CD14-positive monocyte (primary cell): ENCODE results near the gene LIMCH1. TPM values are rescaled to one million over a fixed set of nuclear protein-coding genes. Genes with fewer than 3 reads are reported as not detected.

Experiments used
- DNase-seq, 3 donors: peaks; one replicate each; pipeline ENCODE4 v3.0.0-alpha.2; 2011 to 2022
- H2AFZ ChIP-seq: 2 replicates; pipeline ENCODE4 v1.6.0; 2012; ENCODE audit warnings: mild to moderate bottlenecking, low read depth, low read length, inconsistent platforms; ENCODE audit not compliant: insufficient read depth, poor library complexity, severe bottlenecking
- H3K27ac ChIP-seq, 2 donors: 1 replicate in 1 of 2; 2 replicates in 1 of 2; pipeline ENCODE4 v1.5.1; 2012 to 2013; ENCODE audit warnings: low read length in 2 of 2, control low read depth in 1 of 2, inconsistent platforms in 1 of 2, low read depth in 1 of 2, mild to moderate bottlenecking in 1 of 2
- H3K27me3 ChIP-seq, 2 donors: one replicate each; pipeline versions ENCODE4 v1.6.0 to v1.6.1; 2011 to 2013; ENCODE audit warnings: low read length in 2 of 2; ENCODE audit not compliant: control insufficient read depth in 2 of 2, insufficient read depth in 2 of 2
- H3K36me3 ChIP-seq, 2 donors: replicated peaks in 1 of 2; 1 replicate in 1 of 2; 2 replicates in 1 of 2; pipeline versions ENCODE4 v1.5.1 to v1.6.1; 2012 to 2013; ENCODE audit warnings: low read length in 2 of 2, control low read depth in 1 of 2, inconsistent platforms in 1 of 2, mild to moderate bottlenecking in 1 of 2; ENCODE audit not compliant: insufficient read depth in 2 of 2, control insufficient read depth in 1 of 2
- H3K4me1 ChIP-seq, 2 donors: 1 replicate in 1 of 2; 2 replicates in 1 of 2; pipeline versions ENCODE4 v1.5.1 to v1.6.1; 2012 to 2013; ENCODE audit warnings: low read length in 2 of 2, control low read depth in 1 of 2, inconsistent platforms in 1 of 2, mild to moderate bottlenecking in 1 of 2, moderate library complexity in 1 of 2; ENCODE audit not compliant: insufficient read depth in 2 of 2, control insufficient read depth in 1 of 2
- H3K4me2 ChIP-seq: replicated peaks from 2 replicates; pipeline ENCODE3; 2012; ENCODE audit warnings: low read length, moderate library complexity, mild to moderate bottlenecking; ENCODE audit not compliant: poor library complexity, severe bottlenecking; ENCODE audit errors: extremely low read depth
- H3K4me3 ChIP-seq, 3 experiments: fragments of 200-600 bp in 1 of 3; sonication (generic) in 1 of 3; replicated peaks in 1 of 3; 1 replicate in 2 of 3; 2 replicates in 1 of 3; pipeline ENCODE4 v1.5.1; 2011 to 2013; ENCODE audit warnings: low read length in 3 of 3, mild to moderate bottlenecking in 3 of 3, control low read depth in 2 of 3, low read depth in 2 of 3, inconsistent platforms in 1 of 3, moderate library complexity in 1 of 3
- H3K79me2 ChIP-seq: 2 replicates; pipeline ENCODE4 v1.6.0; 2012; ENCODE audit warnings: mild to moderate bottlenecking, control low read depth, inconsistent platforms, low read length, moderate library complexity; ENCODE audit not compliant: insufficient read depth
- H3K9ac ChIP-seq: 2 replicates; pipeline ENCODE4 v1.6.0; 2017; ENCODE audit warnings: low read length, mild to moderate bottlenecking; ENCODE audit not compliant: insufficient read depth, poor library complexity, severe bottlenecking
- H3K9me3 ChIP-seq, 2 donors: replicated peaks in 1 of 2; 1 replicate in 1 of 2; 2 replicates in 1 of 2; pipeline versions ENCODE4 v1.5.1 to v1.6.1; 2012 to 2013; ENCODE audit warnings: low read length in 2 of 2, control low read depth in 1 of 2; ENCODE audit not compliant: control insufficient read depth in 1 of 2, insufficient read depth in 1 of 2
- H4K20me1 ChIP-seq: 2 replicates; pipeline ENCODE4 v1.6.0; 2012; ENCODE audit warnings: mild to moderate bottlenecking, low read length, control low read depth, moderate library complexity; ENCODE audit not compliant: insufficient read depth
- H3K27ac Mint-ChIP-seq, 7 donors: one replicate each; pipeline ENCODE4 v1.8.0; 2020; ENCODE audit warnings: mild to moderate bottlenecking in 7 of 7, mixed read lengths in 7 of 7, moderate library complexity in 6 of 7, inconsistent platforms in 2 of 7
- H3K27me3 Mint-ChIP-seq, 3 donors: one replicate each; pipeline ENCODE4 v1.8.0; 2021 to 2022; ENCODE audit warnings: low read depth in 3 of 3, mild to moderate bottlenecking in 3 of 3, mixed read lengths in 3 of 3, moderate library complexity in 3 of 3, inconsistent platforms in 1 of 3
- H3K36me3 Mint-ChIP-seq, 2 donors: one replicate each; pipeline ENCODE4 v1.8.0; 2020; ENCODE audit warnings: mixed read lengths in 2 of 2, inconsistent platforms in 1 of 2, mild to moderate bottlenecking in 1 of 2
- H3K4me1 Mint-ChIP-seq: one replicate; pipeline ENCODE4 v1.8.0; 2020; ENCODE audit warnings: mild to moderate bottlenecking, mixed read lengths
- H3K4me3 Mint-ChIP-seq, 2 donors: one replicate each; pipeline ENCODE4 v1.8.0; 2020; ENCODE audit warnings: mild to moderate bottlenecking in 2 of 2, mixed read lengths in 2 of 2, moderate library complexity in 1 of 2
- H3K9me3 Mint-ChIP-seq, 7 donors: one replicate each; pipeline ENCODE4 v1.8.0; 2020 to 2022; ENCODE audit warnings: mixed read lengths in 7 of 7, mild to moderate bottlenecking in 6 of 7, moderate library complexity in 6 of 7, inconsistent platforms in 2 of 7
- CTCF ChIP-seq: fragments of 200-600 bp; IDR thresholded peaks from one replicate; pipeline ENCODE4 v1.8.0; 2022; ENCODE audit warnings: antibody characterized with exemption, mild to moderate bottlenecking
- whole genome bisulfite sequencing: methylation state at CpG from one replicate; pipeline ENCODE4 v1.1.5; 2013; ENCODE audit warnings: missing lambda C conversion rate; ENCODE audit not compliant: insufficient coverage; 5-methylcytosine and 5-hydroxymethylcytosine counted together
- intact Hi-C, 2 donors: fragments of 100-400 bp; cut with micrococcal nuclease; formaldehyde crosslinking; loops; one replicate each; pipeline versions ENCODE4 v1.15.0 to v1.15.1; 2023
- polyA plus RNA-seq, 3 donors: library from polyadenylated mRNA; depleted of rRNA in 1 of 3; unstranded in 2 of 3; stranded (reverse) in 1 of 3; fragments of 300-500 nt in 2 of 3; fragments of >200 nt in 1 of 3; fragmentation: Illumina TruSeq in 2 of 3; gene quantifications; 1 replicate in 2 of 3; 2 replicates in 1 of 3; pipeline ENCODE4 v1.2.3, GENCODE V29; 2012 to 2021

The LIMCH1 gene
- polyA plus RNA-seq, 3 donors = 0.25 to 0.64 (median 0.32) TPM

GRCh38 chr4:41638203-41638602 is 100.2 kb downstream of the LIMCH1 start:
- TF ChIP-seq CTCF = no peak
- intact Hi-C loops = no loop called here

GRCh38 chr4:41638866-41639265 is 100.9 kb downstream of the LIMCH1 start:
- Histone ChIP-seq H3K4me2 (no peak overlapping the region), H3K4me1 (no peaks in the 10 kb centered on the region), H3K27ac (no peak overlapping the region), H3K9ac (no peak overlapping the region), H2AFZ (no peak overlapping the region), H3K27me3 (peaks cover 15 to 16% of the 10 kb centered on the region in 2 donors), H3K4me3 (no peak overlapping the region), H3K79me2 (no peaks in the 10 kb centered on the region), H4K20me1 (no peaks in the 10 kb centered on the region), H3K36me3 (no peaks in the 10 kb centered on the region), H3K9me3 (no peaks in the 10 kb centered on the region)
- DNase-seq = no peak
- H3K4me3 Mint-ChIP-seq = no peak overlapping the region
- 83% methylated on average over 1 of the region's 4 CpGs for WGBS
- no peaks in the 10 kb centered on the region for H3K4me1 Mint-ChIP-seq
- no peaks in the 10 kb centered on the region for H3K36me3 Mint-ChIP-seq
- no peak overlapping the region for H3K27ac Mint-ChIP-seq
- intact Hi-C loops = no loop called here
- no peak for TF ChIP-seq CTCF
- H3K27me3 Mint-ChIP-seq = peaks cover 16 to 21% (median 19%) of the 10 kb centered on the region in 3 donors
- H3K9me3 Mint-ChIP-seq = no peaks in the 10 kb centered on the region

More at GRCh38 chr4:41638203-41638602, 100.2 kb downstream of the LIMCH1 start:
- Histone ChIP-seq H3K36me3 (no peaks in the 10 kb centered on the region), H3K4me1 (no peaks in the 10 kb centered on the region), H3K27ac (no peak overlapping the region), H3K9me3 (no peaks in the 10 kb centered on the region), H3K4me2 (no peak overlapping the region), H3K79me2 (no peaks in the 10 kb centered on the region), H3K27me3 (peaks cover 8 to 9% of the 10 kb centered on the region in 2 donors), H3K9ac (no peak overlapping the region), H2AFZ (no peak overlapping the region), H4K20me1 (no peaks in the 10 kb centered on the region), H3K4me3 (no peak overlapping the region)
- Mint-ChIP-seq H3K9me3 (no peaks in the 10 kb centered on the region), H3K4me3 (no peak overlapping the region), H3K36me3 (no peaks in the 10 kb centered on the region), H3K4me1 (no peaks in the 10 kb centered on the region), H3K27ac (no peak overlapping the region), H3K27me3 (peaks cover 12 to 17% (median 15%) of the 10 kb centered on the region in 3 donors)
- WGBS = no CpG with 5 or more reads among the region's 3 CpGs
- DNase-seq = no peak
